Upper lobe of right lung (tissue), 1 donor: ENCODE results near the gene C14orf93. TPM values are rescaled to one million over a fixed set of nuclear protein-coding genes. Genes with fewer than 3 reads are reported as not detected.
"Not testable (repeated sequence)": the region's sequence is repeated elsewhere in the genome, so short reads cannot be mapped to it uniquely, and the experiment has no call there.

Experiments used
- ATAC-seq: fragments of 200-7000 bp; cut with Tn5 transposase; one replicate; pipeline ENCODE4 v1.9.1; 2020; ENCODE audit warnings: mild to moderate bottlenecking, moderate library complexity
- DNase-seq: peaks from one replicate; pipeline ENCODE4 v3.0.0-alpha.2; 2020
- H3K27ac ChIP-seq: fragments of 200-600 bp; one replicate; pipeline ENCODE4 v1.8.0; 2022
- H3K27me3 ChIP-seq: fragments of 200-600 bp; one replicate; pipeline ENCODE4 v1.8.0; 2022; ENCODE audit warnings: mild to moderate bottlenecking
- H3K36me3 ChIP-seq: fragments of 200-600 bp; one replicate; pipeline ENCODE4 v1.8.0; 2022
- H3K4me1 ChIP-seq: fragments of 200-600 bp; one replicate; pipeline ENCODE4 v1.8.0; 2022
- H3K4me3 ChIP-seq: fragments of 200-600 bp; one replicate; pipeline ENCODE4 v1.8.0; 2022; ENCODE audit warnings: mild to moderate bottlenecking
- H3K9me3 ChIP-seq: fragments of 200-600 bp; one replicate; pipeline ENCODE4 v1.8.0; 2022
- CTCF ChIP-seq: fragments of 200-600 bp; IDR thresholded peaks from one replicate; pipeline ENCODE4 v1.8.0; 2022; ENCODE audit warnings: antibody characterized with exemption
- intact Hi-C: fragments of 100-400 bp; cut with DNase I; formaldehyde crosslinking; loops from one replicate; pipeline ENCODE4 v1.11.0; 2022
- total RNA-seq: library from RNA; stranded (reverse); fragmentation: NEBNext Ultra II Directional; extraction: Animal tissue kit (Norgen Biotek cat#: 25700); gene quantifications from one replicate; pipeline ENCODE4 v1.2.1, GENCODE V29; 2021
- donor health status: DM: no; HTN: yes; CAD: no; lungs with severe emphysema.

Gene C14orf93
- total RNA-seq, 1 donor from 2014 or later: 8.4 TPM

GRCh38 chr14:23009483-23009938 is 432 bp downstream of the C14orf93 start:
- intact Hi-C loops: no loop called here
- H3K27ac ChIP-seq: peak overlapping the region; percentile 82

GRCh38 chr14:23008831-23009230 is 1.1 kb downstream of the C14orf93 start:
- peak overlapping the region; percentile 82 for H3K27ac ChIP-seq
- ATAC-seq (no peak), DNase-seq (no peak)
- no peaks in the 10 kb centered on the region for H3K36me3 ChIP-seq
- H3K4me1 ChIP-seq: peaks cover 19% of the 10 kb centered on the region
- H3K4me3 ChIP-seq: no peak overlapping the region
- TF ChIP-seq CTCF: no peak
- H3K9me3 ChIP-seq: no peaks in the 10 kb centered on the region
- intact Hi-C loops: no loop called here
- no peaks in the 10 kb centered on the region for H3K27me3 ChIP-seq

More at GRCh38 chr14:23009483-23009938, 432 bp downstream of the C14orf93 start:
- Histone ChIP-seq H3K27me3 (no peaks in the 10 kb centered on the region), H3K36me3 (no peaks in the 10 kb centered on the region), H3K4me3 (peak overlapping the region; percentile 62), H3K9me3 (no peaks in the 10 kb centered on the region), H3K4me1 (peaks cover 19% of the 10 kb centered on the region)
- ATAC-seq: no peak
- no peak for DNase-seq
- no peak for TF ChIP-seq CTCF

- ATAC-seq (peak; percentile 99), DNase-seq (peak; percentile 97)
- peak overlapping the region; percentile 65 for H3K4me3 ChIP-seq
- no peaks in the 10 kb centered on the region for H3K9me3 ChIP-seq
- H3K4me1 ChIP-seq: peaks cover 19% of the 10 kb centered on the region
- no peaks in the 10 kb centered on the region for H3K36me3 ChIP-seq
- H3K27ac ChIP-seq: peak overlapping the region; percentile 95
- intact Hi-C loops: no loop called here
- no peak for TF ChIP-seq CTCF
- H3K27me3 ChIP-seq: no peaks in the 10 kb centered on the region
Observed at GRCh38 chr14:23006544-23007419, 3.2 kb downstream of the C14orf93 start.

- Histone ChIP-seq H3K4me1 (peaks cover 19% of the 10 kb centered on the region), H3K4me3 (peak overlapping the region; percentile 65)
- no peak for ATAC-seq
Observed at GRCh38 chr14:23006188-23006534, 3.8 kb downstream of the C14orf93 start.

GRCh38 chr14:23005451-23006187 is 4.3 kb downstream of the C14orf93 start:
- intact Hi-C loops: no loop called here
- ATAC-seq (no peak), DNase-seq (no peak)
- no peak for TF ChIP-seq CTCF
- Histone ChIP-seq H3K4me3 (peak overlapping the region; percentile 65), H3K9me3 (no peaks in the 10 kb centered on the region), H3K27ac (peak overlapping the region; percentile 95), H3K27me3 (no peaks in the 10 kb centered on the region), H3K4me1 (peaks cover 19% of the 10 kb centered on the region), H3K36me3 (no peaks in the 10 kb centered on the region)

More at GRCh38 chr14:23006188-23006534, 3.8 kb downstream of the C14orf93 start:
- DNase-seq: no peak
- peak overlapping the region; percentile 95 for H3K27ac ChIP-seq
- intact Hi-C loops: no loop called here
- no peak for TF ChIP-seq CTCF
- H3K27me3 ChIP-seq: no peaks in the 10 kb centered on the region
- no peaks in the 10 kb centered on the region for H3K36me3 ChIP-seq
- H3K9me3 ChIP-seq: no peaks in the 10 kb centered on the region

- peaks cover 15% of the 10 kb centered on the region for H3K4me1 ChIP-seq
- H3K4me3 ChIP-seq, intact Hi-C loops, H3K9me3 ChIP-seq, ATAC-seq, H3K27me3 ChIP-seq, H3K36me3 ChIP-seq, DNase-seq, H3K27ac ChIP-seq: not testable (repeated sequence)
Observed at GRCh38 chr14:23004274-23004673, 5.7 kb downstream of the C14orf93 start.
